Calu3 (cell line): ENCODE data around the gene VPS39. TPM values are rescaled to one million over a fixed set of nuclear protein-coding genes. Genes with fewer than 3 reads are reported as not detected.

Experiments used
- BruUV-seq: library from RNA; stranded (reverse); fragments of 400-500 nt; replicated peaks from 2 replicates; lab custom pipeline; 2021; lab: Mats Ljungman, UMichigan
- CTCF ChIA-PET: fragments of 300-600 bp; sonication (Branson Sonifier 250); formaldehyde crosslinking; loops from one replicate; lab custom pipeline; 2022; ENCODE audit warnings: antibody characterized with exemption; lab: Charles Lee
- DNase-seq: peaks from one replicate; pipeline ENCODE4 v3.0.0; 2022
- H3K27ac Mint-ChIP-seq: one replicate; pipeline ENCODE4 v1.8.0; 2022; ENCODE audit warnings: mixed read lengths; ENCODE audit not compliant: unreplicated experiment
- H3K27me3 Mint-ChIP-seq: one replicate; pipeline ENCODE4 v1.8.0; 2022; ENCODE audit warnings: mixed read lengths; ENCODE audit not compliant: unreplicated experiment
- H3K36me3 Mint-ChIP-seq: one replicate; pipeline ENCODE4 v1.8.0; 2022; ENCODE audit warnings: mild to moderate bottlenecking, moderate library complexity, mixed read lengths; ENCODE audit not compliant: insufficient read depth, unreplicated experiment
- H3K4me1 Mint-ChIP-seq: one replicate; pipeline ENCODE4 v1.8.0; 2022; ENCODE audit warnings: mild to moderate bottlenecking, low read depth, mixed read lengths; ENCODE audit not compliant: unreplicated experiment
- H3K4me3 Mint-ChIP-seq: one replicate; pipeline ENCODE4 v1.8.0; 2022; ENCODE audit warnings: mild to moderate bottlenecking, low read depth, moderate library complexity, mixed read lengths; ENCODE audit not compliant: unreplicated experiment
- H3K9me3 Mint-ChIP-seq: one replicate; pipeline ENCODE4 v1.8.0; 2022; ENCODE audit warnings: low read depth, mixed read lengths; ENCODE audit not compliant: unreplicated experiment
- intact Hi-C: fragments of 100-400 bp; cut with micrococcal nuclease; formaldehyde crosslinking; loops from one replicate; pipeline ENCODE4 v1.10.0; 2022; ENCODE audit not compliant: unreplicated experiment
- total RNA-seq: library from RNA; stranded (reverse); gene quantifications from 2 replicates; pipeline ENCODE4 v1.2.3, GENCODE V29; 2022
- TF ChIP-seq, protein P1 (sequence below): fragments of 200-600 bp; IDR thresholded peaks from one replicate; pipeline ENCODE4 v1.8.0; 2022; ENCODE audit warnings: antibody characterized with exemption; ENCODE audit not compliant: unreplicated experiment

VPS39 gene
- total RNA-seq, 1 experiment from 2014 or later, result 34.6 TPM

DNA sequence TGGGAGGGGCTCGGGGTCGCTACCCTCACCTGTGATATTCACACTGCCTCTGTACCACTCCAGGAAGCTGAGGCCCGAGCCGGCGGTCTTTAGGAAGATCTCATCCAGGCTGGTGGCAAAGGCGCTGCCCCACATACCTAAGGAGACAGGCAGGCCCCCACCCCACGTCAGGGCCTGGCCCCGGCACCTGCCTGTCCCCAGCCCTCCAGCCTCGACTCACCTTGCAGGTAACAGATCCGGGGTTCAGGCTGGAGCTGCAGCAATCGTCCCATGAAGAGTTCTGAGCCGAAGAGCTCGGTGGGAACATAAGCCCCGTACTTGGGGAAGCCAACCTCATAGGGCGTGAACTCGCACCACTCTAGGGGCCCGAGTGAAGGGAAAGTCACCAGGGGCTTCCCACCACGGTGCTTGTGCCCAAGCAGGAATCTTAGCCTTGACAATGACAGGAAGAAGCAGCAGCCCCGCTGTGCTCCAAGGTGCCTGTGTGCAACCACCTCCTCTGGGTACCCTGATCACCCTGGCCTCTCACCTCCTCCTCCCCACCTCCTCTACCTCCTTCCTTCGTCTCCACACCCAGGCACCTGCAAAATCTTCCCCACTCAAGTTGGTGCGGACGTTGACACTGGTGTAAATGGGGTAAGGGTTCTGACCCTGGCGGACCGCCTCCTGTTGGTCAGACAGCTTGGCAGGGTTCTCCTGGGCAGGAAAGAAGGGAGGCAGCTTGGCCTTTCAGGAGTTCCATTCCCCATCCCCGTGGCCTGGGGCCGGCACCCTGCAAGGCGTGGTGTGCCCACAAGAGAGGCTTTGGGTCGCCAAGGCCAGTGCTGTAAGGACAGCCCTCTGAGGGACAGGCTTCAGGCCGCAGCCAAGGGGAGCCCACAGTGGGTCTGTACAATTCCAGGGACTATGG is 62.3 kb downstream of the VPS39 start:
- no TSS peak for BruUV-seq
- H3K27me3 Mint-ChIP-seq, result peaks cover 12% of the 10 kb centered on the region

GRCh38 chr15:42144841-42145375 is 63.2 kb downstream of the VPS39 start:
- no peak for DNase-seq
- no peak overlapping the region for H3K4me3 Mint-ChIP-seq
- no peak overlapping the region for H3K27ac Mint-ChIP-seq
- H3K27me3 Mint-ChIP-seq, result peaks cover 15% of the 10 kb centered on the region
- H3K36me3 Mint-ChIP-seq, result no peaks in the 10 kb centered on the region
- intact Hi-C loops, result no loop called here
- TF ChIP-seq, protein P1, sequence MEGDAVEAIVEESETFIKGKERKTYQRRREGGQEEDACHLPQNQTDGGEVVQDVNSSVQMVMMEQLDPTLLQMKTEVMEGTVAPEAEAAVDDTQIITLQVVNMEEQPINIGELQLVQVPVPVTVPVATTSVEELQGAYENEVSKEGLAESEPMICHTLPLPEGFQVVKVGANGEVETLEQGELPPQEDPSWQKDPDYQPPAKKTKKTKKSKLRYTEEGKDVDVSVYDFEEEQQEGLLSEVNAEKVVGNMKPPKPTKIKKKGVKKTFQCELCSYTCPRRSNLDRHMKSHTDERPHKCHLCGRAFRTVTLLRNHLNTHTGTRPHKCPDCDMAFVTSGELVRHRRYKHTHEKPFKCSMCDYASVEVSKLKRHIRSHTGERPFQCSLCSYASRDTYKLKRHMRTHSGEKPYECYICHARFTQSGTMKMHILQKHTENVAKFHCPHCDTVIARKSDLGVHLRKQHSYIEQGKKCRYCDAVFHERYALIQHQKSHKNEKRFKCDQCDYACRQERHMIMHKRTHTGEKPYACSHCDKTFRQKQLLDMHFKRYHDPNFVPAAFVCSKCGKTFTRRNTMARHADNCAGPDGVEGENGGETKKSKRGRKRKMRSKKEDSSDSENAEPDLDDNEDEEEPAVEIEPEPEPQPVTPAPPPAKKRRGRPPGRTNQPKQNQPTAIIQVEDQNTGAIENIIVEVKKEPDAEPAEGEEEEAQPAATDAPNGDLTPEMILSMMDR, result no peak
- no peaks in the 10 kb centered on the region for H3K9me3 Mint-ChIP-seq
- no peaks in the 10 kb centered on the region for H3K4me1 Mint-ChIP-seq
- CTCF ChIA-PET, result no interaction called here
- no TSS peak for BruUV-seq

More for the DNA sequence above, 62.3 kb downstream of the VPS39 start:
- Mint-ChIP-seq H3K4me1 (no peaks in the 10 kb centered on the region), H3K36me3 (no peaks in the 10 kb centered on the region), H3K9me3 (no peaks in the 10 kb centered on the region), H3K4me3 (no peak overlapping the region), H3K27ac (no peak overlapping the region)
- intact Hi-C loops, result no loop called here
- TF ChIP-seq, protein P1, result no peak
- no peak for DNase-seq
- CTCF ChIA-PET, result no interaction called here

DNA sequence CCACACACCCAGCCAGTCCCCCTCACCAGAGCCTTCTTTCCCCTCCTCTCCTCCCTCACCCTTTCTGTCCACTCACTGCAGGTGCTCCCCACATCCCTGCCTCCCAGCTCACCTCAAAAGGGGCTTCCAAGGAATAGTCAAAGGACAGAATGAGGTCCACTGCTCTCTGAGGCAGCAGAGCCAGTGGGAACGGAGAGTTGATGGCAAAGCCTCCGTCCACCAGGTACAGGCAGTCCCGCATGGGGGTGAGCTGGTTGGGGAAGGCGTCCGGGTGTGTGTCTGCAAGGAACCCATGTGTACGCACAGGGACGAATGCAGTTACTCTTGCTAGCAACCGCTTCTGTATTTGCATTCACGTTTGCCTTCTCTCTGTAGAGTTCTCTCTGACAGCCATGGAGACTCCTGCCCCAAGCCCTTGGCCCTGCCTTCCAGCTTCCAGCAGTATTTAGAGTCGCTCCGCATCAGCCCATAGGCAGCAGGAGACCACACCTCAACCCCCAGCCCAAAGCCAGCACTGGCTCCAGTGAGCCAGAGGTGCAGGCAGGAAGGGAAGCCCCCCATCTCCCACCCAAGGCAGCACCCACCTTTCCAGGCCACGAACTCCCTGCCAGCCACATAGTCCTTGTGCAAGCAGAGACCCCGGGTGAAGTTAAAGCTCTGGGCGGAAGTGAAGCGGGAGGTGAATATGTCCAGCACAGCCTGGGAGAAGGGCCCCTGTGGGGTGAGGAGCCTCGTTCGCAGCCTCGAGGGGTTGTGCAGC is 64.1 kb downstream of the VPS39 start:
- Mint-ChIP-seq H3K27me3 (peaks cover 24% of the 10 kb centered on the region), H3K4me1 (no peaks in the 10 kb centered on the region), H3K4me3 (no peak overlapping the region), H3K27ac (no peak overlapping the region), H3K36me3 (no peaks in the 10 kb centered on the region), H3K9me3 (peaks cover 3% of the 10 kb centered on the region)
- TF ChIP-seq, protein P1, result no peak
- intact Hi-C loops, result no loop called here
- no TSS peak for BruUV-seq
- CTCF ChIA-PET, result no interaction called here
- DNase-seq, result no peak

- no peaks in the 10 kb centered on the region for H3K36me3 Mint-ChIP-seq
- DNase-seq, result no peak
- H3K27ac Mint-ChIP-seq, result no peak overlapping the region
- peaks cover 27% of the 10 kb centered on the region for H3K27me3 Mint-ChIP-seq
- H3K4me1 Mint-ChIP-seq, result no peaks in the 10 kb centered on the region
- CTCF ChIA-PET, result no interaction called here
- BruUV-seq, result no TSS peak
- intact Hi-C loops, result no loop called here
- TF ChIP-seq, protein P1, result no peak
- H3K4me3 Mint-ChIP-seq, result no peak overlapping the region
- peaks cover 3% of the 10 kb centered on the region for H3K9me3 Mint-ChIP-seq
Observed at GRCh38 chr15:42143356-42143755, 64.7 kb downstream of the VPS39 start.
